Naive B cell (primary cell): ENCODE data around the gene FEM1B. TPM values are rescaled to one million over a fixed set of nuclear protein-coding genes. Genes with fewer than 3 reads are reported as not detected.

Experiments used
- ATAC-seq, 2 donors: fragments of 150-1000 bp; cut with Tn5 transposase; 2 replicates each; pipeline ENCODE4 v1.10.0; 2021; ENCODE audit warnings: low read depth in 2 of 2, mild to moderate bottlenecking in 2 of 2, moderate library complexity in 2 of 2
- DNase-seq: peaks from one replicate; pipeline ENCODE4 v3.0.0; 2022
- H3K27ac Mint-ChIP-seq, 6 donors: one replicate each; pipeline ENCODE4 v1.8.0; 2020 to 2022; ENCODE audit warnings: mild to moderate bottlenecking in 6 of 6, mixed read lengths in 6 of 6, moderate library complexity in 5 of 6, inconsistent platforms in 2 of 6
- H3K27me3 Mint-ChIP-seq, 3 donors: one replicate each; pipeline ENCODE4 v1.8.0; 2021 to 2022; ENCODE audit warnings: mixed read lengths in 3 of 3, mild to moderate bottlenecking in 1 of 3
- H3K36me3 Mint-ChIP-seq, 2 donors: one replicate each; pipeline ENCODE4 v1.8.0; 2020 to 2022; ENCODE audit warnings: mixed read lengths in 2 of 2, inconsistent platforms in 1 of 2, mild to moderate bottlenecking in 1 of 2
- H3K4me1 Mint-ChIP-seq, 3 donors: one replicate each; pipeline ENCODE4 v1.8.0; 2020 to 2022; ENCODE audit warnings: mixed read lengths in 3 of 3, inconsistent platforms in 1 of 3, mild to moderate bottlenecking in 1 of 3, moderate library complexity in 1 of 3
- H3K4me3 Mint-ChIP-seq, 8 donors: one replicate each; pipeline ENCODE4 v1.8.0; 2020 to 2022; ENCODE audit warnings: mild to moderate bottlenecking in 8 of 8, mixed read lengths in 8 of 8, moderate library complexity in 8 of 8, inconsistent platforms in 2 of 8
- H3K9me3 Mint-ChIP-seq, 7 donors: one replicate each; pipeline ENCODE4 v1.8.0; 2020 to 2022; ENCODE audit warnings: mixed read lengths in 7 of 7, mild to moderate bottlenecking in 5 of 7, inconsistent platforms in 2 of 7, moderate library complexity in 1 of 7
- polyA plus RNA-seq, 6 donors: library from polyadenylated mRNA; unstranded; fragments of 300-500 nt; fragmentation: Illumina TruSeq; gene quantifications; one replicate each; pipeline ENCODE4 v1.2.3, GENCODE V29; 2021; ENCODE audit warnings: low read depth in 6 of 6

The FEM1B gene
- polyA plus RNA-seq, 6 donors from 2014 or later, result 11.9 to 25.4 (median 22.6) TPM

DNA sequence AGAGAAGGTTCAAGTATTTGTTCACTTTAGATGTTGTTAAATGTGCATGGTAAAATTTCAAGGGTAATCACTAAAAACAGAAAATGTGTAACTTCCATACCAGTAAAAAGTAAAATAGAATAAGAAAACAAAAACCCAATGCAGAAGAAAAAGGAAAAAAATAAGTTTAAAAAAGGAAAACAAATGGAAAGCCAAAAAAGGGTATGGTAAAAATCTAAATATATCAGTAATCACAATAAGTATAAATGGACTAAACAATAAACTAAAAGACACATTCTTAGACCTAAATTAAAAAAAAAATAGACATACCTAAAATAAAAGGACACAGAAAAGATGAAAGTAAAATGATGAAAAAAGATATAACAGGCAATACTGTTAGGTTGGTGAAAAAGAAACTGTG is 38.5 kb upstream of the FEM1B start:
- Mint-ChIP-seq H3K4me3 (no peak overlapping the region), H3K4me1 (no peaks in the 10 kb centered on the region), H3K9me3 (peaks cover 0 to 26% (median 19%) of the 10 kb centered on the region in 7 donors), H3K27me3 (peaks cover 0 to 5% (median 0%) of the 10 kb centered on the region in 3 donors), H3K27ac (no peak overlapping the region), H3K36me3 (peaks cover 4 to 11% of the 10 kb centered on the region in 2 donors)
- ATAC-seq, result no peak
- DNase-seq, result no peak

DNA sequence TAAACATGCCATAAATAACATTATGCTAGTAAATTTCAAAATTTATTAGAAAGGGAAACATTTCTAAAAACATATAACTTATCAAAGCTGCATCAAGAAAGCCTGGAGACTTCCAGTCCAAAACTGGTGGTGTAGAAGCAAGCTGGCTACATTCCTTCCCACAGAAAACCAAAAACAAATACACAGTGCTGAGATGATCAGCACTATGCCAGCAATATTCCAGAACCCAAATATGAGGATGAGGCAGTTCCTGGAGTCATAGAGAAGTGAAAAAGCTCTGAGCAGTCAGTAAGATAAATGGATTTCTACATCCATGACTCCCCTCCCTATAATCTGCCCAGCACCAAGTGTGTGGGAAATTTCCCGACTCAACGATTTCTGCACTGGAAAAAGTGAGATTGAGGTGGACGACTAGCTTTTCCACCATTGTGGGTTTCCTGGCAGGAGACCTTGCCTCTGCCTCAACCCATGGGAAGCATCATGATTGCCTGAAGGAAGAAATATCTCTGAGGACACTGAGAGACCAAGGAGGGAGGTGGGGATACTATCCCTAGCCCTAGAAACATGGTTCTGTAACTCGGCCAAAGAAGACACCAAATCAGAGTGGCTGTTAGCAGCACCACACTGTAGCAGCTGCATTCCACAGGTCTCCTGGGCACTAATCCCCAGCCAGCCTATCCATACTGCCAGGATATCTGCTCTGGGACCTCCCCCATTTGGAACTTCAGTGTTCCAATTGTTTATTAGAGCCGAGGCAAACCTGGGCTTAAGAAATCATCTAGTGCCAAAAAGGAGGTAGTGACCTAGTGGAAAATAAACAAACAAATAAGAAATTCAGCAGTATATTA is 36.2 kb upstream of the FEM1B start:
- no peaks in the 10 kb centered on the region for H3K4me1 Mint-ChIP-seq
- no peak overlapping the region for H3K4me3 Mint-ChIP-seq
- no peak overlapping the region for H3K27ac Mint-ChIP-seq

DNA sequence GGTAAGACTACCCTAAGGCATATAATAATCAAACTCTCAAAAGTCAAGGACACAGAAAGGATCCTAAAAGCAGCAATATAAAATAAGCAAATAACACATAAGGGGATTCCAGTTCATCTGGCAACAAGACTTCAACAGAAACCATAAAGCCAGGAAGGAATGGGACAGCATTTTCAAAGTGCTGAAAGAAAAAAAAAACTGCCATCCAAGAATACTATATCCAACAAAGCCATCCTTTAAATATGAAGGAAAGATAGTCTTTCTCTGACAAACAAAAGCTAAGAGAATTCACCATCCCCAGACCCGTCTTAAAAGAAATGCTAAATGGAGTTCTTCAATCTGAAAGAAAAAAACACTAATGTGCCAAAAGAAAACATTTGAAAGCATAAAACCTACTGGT is 33.3 kb upstream of the FEM1B start:
- H3K4me3 Mint-ChIP-seq, result no peak overlapping the region
- ATAC-seq (no peak), DNase-seq (no peak)
- peaks cover 0 to 21% of the 10 kb centered on the region in 2 donors for H3K36me3 Mint-ChIP-seq
- H3K27ac Mint-ChIP-seq, result no peak overlapping the region
- H3K9me3 Mint-ChIP-seq, result peaks cover 0 to 38% (median 30%) of the 10 kb centered on the region in 7 donors
- H3K4me1 Mint-ChIP-seq, result no peaks in the 10 kb centered on the region
- H3K27me3 Mint-ChIP-seq, result peaks cover 0 to 5% (median 0%) of the 10 kb centered on the region in 3 donors

More for the DNA sequence above, 36.2 kb upstream of the FEM1B start:
- Mint-ChIP-seq H3K9me3 (peaks cover 0 to 38% (median 30%) of the 10 kb centered on the region in 7 donors), H3K27me3 (no peaks in the 10 kb centered on the region), H3K36me3 (peaks cover 4 to 21% of the 10 kb centered on the region in 2 donors)
- DNase-seq (no peak), ATAC-seq (no peak)

DNA sequence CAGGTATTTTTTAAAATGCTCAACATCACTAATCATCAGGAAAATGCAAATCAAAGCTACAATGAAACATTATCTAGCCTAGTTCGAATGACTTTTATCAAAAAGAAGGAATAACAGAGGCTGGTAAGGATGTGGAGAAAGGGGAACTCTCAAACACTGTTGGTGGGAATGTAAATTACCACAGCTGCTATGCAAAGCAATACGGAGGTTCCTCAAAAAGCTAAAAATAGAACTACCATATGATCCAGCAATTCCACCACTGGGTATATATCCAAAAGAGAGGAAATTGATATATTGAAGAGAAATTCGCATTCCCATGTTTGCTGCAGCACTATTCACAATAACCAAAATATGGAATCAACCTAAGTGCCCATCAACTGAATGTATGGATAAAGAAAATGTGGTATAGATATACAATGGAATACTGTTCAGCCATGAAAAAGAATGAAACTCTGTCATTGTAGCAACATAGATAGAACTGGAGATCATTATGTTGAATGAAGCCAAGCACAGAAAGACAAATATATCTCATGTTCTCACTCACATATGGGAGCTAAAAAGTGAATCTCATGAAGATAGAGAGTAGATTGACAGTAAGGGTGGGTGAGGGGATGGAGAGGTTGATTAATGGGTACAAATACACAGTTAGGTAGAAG is 28.4 kb upstream of the FEM1B start:
- DNase-seq (no peak), ATAC-seq (no peak)
- H3K4me1 Mint-ChIP-seq, result no peaks in the 10 kb centered on the region
- peaks cover under 1 to 7% (median 7%) of the 10 kb centered on the region in 3 donors for H3K27me3 Mint-ChIP-seq
- peaks cover 0 to 13% (median 9%) of the 10 kb centered on the region in 7 donors for H3K9me3 Mint-ChIP-seq
- H3K36me3 Mint-ChIP-seq, result peaks cover 0 to 8% of the 10 kb centered on the region in 2 donors
- no peak overlapping the region for H3K27ac Mint-ChIP-seq
- H3K4me3 Mint-ChIP-seq, result no peak overlapping the region

DNA sequence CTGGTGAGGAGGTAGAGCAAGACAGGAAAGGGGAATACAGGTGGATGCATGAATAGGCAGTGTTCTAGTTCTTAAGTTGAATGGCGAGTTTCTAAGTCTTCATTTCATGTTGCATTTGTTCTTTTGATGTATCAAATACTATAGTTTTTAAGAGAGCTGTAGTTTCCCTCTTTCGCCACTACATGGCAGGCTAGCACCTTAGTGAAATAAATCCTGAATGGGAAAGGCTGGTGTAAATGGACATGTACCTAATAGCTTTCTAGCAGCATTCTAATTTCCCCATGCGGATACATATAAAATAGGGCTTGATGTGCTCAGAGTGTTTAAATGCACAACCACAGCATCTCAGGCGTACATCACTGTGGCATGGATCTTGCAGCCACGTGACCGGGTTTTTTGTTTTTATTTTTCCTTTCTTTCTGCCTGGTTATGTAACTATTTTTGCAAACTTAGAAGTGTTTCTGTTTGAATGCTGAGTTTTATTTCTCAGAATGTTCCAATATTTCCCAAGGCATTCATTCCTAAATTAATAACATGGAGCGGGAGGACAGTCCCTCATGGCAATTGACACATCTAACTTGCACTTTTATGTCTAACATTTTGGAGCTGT is 24.5 kb upstream of the FEM1B start:
- peak overlapping the region in 1 of 8 donors; percentile 30 for H3K4me3 Mint-ChIP-seq
- peak; percentile 34 to 55 for ATAC-seq
- no peaks in the 10 kb centered on the region for H3K36me3 Mint-ChIP-seq
- H3K4me1 Mint-ChIP-seq, result peaks cover 0 to 5% (median 0%) of the 10 kb centered on the region in 3 donors
- H3K27me3 Mint-ChIP-seq, result peaks cover 8 to 29% (median 17%) of the 10 kb centered on the region in 3 donors
- H3K27ac Mint-ChIP-seq, result no peak overlapping the region
- peak; percentile 33 for DNase-seq
- H3K9me3 Mint-ChIP-seq, result no peaks in the 10 kb centered on the region

- ATAC-seq, result peak; percentile 54 to 73
- peaks cover 10 to 33% (median 21%) of the 10 kb centered on the region in 3 donors for H3K27me3 Mint-ChIP-seq
- no peaks in the 10 kb centered on the region for H3K36me3 Mint-ChIP-seq
These were observed 20.7 kb upstream of the FEM1B start for GRCh38 chr15:68256675-68257450.

DNA sequence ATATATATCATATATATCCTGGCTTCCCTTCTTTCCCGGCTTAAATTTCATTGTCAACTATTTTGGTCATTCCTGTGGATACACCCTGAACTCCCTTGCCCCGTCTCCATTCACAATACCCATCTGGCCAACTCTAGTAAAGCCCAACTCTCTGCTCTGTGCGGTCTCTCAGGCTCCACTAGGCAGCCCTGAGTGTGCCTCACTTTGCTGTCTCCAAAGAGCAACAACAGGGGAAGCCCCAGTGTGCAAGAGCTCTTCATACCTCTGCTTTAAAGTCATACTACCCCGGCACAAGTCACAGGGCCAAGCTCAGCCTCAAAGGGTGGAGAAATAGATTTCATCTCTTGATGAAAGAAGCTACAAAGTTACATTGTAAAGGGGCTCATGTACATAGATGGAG is 18.9 kb upstream of the FEM1B start:
- Mint-ChIP-seq H3K27me3 (peaks cover 17 to 38% (median 24%) of the 10 kb centered on the region in 3 donors), H3K27ac (peak overlapping the region in 1 of 6 donors; percentile 9), H3K36me3 (no peaks in the 10 kb centered on the region), H3K9me3 (no peaks in the 10 kb centered on the region), H3K4me1 (peaks cover 0 to 5% (median 0%) of the 10 kb centered on the region in 3 donors), H3K4me3 (no peak overlapping the region)
- DNase-seq (no peak), ATAC-seq (peak in 1 of 2 donors; percentile 41)

More at GRCh38 chr15:68256675-68257450, 20.7 kb upstream of the FEM1B start:
- no peaks in the 10 kb centered on the region for H3K9me3 Mint-ChIP-seq
- H3K27ac Mint-ChIP-seq, result peak overlapping the region in 1 of 6 donors; percentile 12
- DNase-seq, result peak; percentile 19
- H3K4me3 Mint-ChIP-seq, result peak overlapping the region; percentile 62 to 78 (median 73)
- H3K4me1 Mint-ChIP-seq, result peaks cover 0 to 5% (median 0%) of the 10 kb centered on the region in 3 donors

DNA sequence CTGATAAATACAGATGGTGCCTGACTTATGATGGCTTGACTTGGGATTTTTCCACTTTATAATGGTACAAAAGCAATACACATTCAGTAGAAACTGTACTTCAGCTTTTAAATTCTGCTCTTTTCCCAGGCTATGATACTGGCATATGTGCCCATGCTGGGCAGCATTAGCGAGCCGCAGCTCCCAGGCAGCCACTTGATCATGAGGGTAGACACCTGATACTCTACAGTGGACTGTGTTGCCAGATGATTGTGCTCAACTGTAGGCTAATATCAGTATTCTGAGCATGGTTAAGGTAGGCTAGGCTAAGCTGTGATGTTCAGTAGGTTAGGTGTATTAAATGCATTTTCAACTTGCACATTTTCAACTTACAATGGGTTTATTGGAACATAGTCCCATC is 17.7 kb upstream of the FEM1B start:
- DNase-seq, result no peak
- no peaks in the 10 kb centered on the region for H3K36me3 Mint-ChIP-seq
- H3K27ac Mint-ChIP-seq, result no peak overlapping the region
- H3K9me3 Mint-ChIP-seq, result no peaks in the 10 kb centered on the region
- no peak overlapping the region for H3K4me3 Mint-ChIP-seq
- peaks cover 17 to 41% (median 21%) of the 10 kb centered on the region in 3 donors for H3K27me3 Mint-ChIP-seq
- peaks cover 0 to 5% (median 0%) of the 10 kb centered on the region in 3 donors for H3K4me1 Mint-ChIP-seq
- no peak for ATAC-seq

- no peak for ATAC-seq
- H3K36me3 Mint-ChIP-seq, result no peaks in the 10 kb centered on the region
- DNase-seq, result no peak
- peaks cover 16 to 30% (median 29%) of the 10 kb centered on the region in 3 donors for H3K27me3 Mint-ChIP-seq
- peaks cover 0 to 5% (median 0%) of the 10 kb centered on the region in 3 donors for H3K4me1 Mint-ChIP-seq
- H3K4me3 Mint-ChIP-seq, result no peak overlapping the region
- H3K27ac Mint-ChIP-seq, result no peak overlapping the region
- H3K9me3 Mint-ChIP-seq, result no peaks in the 10 kb centered on the region
These were observed 16.3 kb upstream of the FEM1B start for GRCh38 chr15:68261241-68261640.

GRCh38 chr15:68261980-68262379 is 15.6 kb upstream of the FEM1B start:
- H3K27ac Mint-ChIP-seq, result no peak overlapping the region
- DNase-seq (no peak), ATAC-seq (no peak)
- H3K4me3 Mint-ChIP-seq, result no peak overlapping the region
- H3K4me1 Mint-ChIP-seq, result peaks cover 0 to 3% (median 0%) of the 10 kb centered on the region in 3 donors
- no peaks in the 10 kb centered on the region for H3K9me3 Mint-ChIP-seq
- peaks cover 16 to 31% (median 21%) of the 10 kb centered on the region in 3 donors for H3K27me3 Mint-ChIP-seq
- no peaks in the 10 kb centered on the region for H3K36me3 Mint-ChIP-seq

DNA sequence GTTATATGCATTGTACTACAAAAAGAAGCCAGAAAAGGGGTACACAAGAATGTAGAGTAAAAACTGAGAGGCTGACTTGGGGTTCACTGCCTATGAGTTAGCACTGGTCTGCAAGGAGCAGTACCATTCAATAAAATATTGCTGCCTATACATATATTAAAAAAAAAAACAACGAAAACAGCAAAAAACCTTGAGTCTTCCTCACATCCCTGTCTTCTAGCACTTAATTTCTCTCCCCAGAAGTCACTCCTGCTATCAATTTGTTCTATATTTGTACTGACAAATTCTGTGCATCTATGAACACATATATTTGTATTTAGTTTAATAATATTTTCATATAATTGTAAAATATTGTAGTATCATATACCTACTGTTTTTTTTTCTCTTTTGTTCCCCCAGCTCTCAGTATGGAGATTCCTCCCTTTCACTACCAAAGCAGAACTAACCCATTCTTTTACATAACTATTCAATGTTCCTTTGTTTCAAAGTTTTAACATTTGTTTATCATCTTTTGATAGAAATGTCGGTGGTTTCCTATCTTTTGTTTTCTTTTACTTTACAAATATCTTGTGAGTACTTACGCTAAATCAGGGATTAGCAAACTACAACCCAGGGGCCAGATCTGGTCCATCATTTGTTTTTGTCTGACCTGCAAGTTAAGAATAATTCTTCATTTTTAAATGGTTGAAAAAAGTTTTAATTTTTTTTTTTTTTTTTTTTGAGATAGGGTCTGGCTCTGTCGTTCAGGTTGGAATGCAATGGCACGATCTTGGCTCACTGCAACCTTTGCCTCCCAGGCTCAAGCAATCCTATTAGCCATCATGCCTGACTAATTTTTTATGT is 14.8 kb upstream of the FEM1B start:
- no peak for ATAC-seq
- H3K27me3 Mint-ChIP-seq, result peaks cover 16 to 35% (median 22%) of the 10 kb centered on the region in 3 donors

DNA sequence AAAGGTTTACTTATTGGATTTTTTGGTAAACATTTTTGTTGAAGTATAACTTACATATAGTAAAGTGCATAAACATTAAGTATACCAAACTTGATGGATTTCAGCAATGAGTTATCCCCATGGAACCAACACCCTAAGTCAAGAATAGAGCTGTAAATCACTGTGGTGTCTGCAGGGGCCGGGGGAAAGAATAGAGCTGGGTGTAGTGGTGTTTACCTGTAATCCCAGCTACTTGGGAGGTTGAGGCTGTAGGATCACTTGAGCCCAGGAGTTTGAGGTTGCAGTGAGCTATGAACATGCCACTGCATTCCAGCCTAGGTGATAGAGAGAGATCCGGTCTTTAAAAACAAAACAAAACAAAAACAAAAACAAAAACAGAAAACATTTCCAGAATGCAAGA is 13.3 kb upstream of the FEM1B start:
- H3K36me3 Mint-ChIP-seq, result no peaks in the 10 kb centered on the region
- no peaks in the 10 kb centered on the region for H3K4me1 Mint-ChIP-seq
- H3K27ac Mint-ChIP-seq, result no peak overlapping the region
- ATAC-seq, result no peak
- H3K4me3 Mint-ChIP-seq, result no peak overlapping the region
- H3K27me3 Mint-ChIP-seq, result peaks cover 13 to 39% (median 30%) of the 10 kb centered on the region in 3 donors
- H3K9me3 Mint-ChIP-seq, result no peaks in the 10 kb centered on the region
- no peak for DNase-seq

More for the DNA sequence above, 14.8 kb upstream of the FEM1B start:
- no peak overlapping the region for H3K27ac Mint-ChIP-seq
- no peaks in the 10 kb centered on the region for H3K36me3 Mint-ChIP-seq
- no peak for DNase-seq
- H3K4me3 Mint-ChIP-seq, result no peak overlapping the region
- H3K9me3 Mint-ChIP-seq, result no peaks in the 10 kb centered on the region
- H3K4me1 Mint-ChIP-seq, result no peaks in the 10 kb centered on the region
